Suppressor macrophage (primary cell): Measurements from ENCODE around the gene ATP8A1.

ENCODE experiments used
- DNase-seq, 4 experiments: peaks; one replicate each; pipeline ENCODE4 v3.0.0-alpha.2; 2020 to 2022

Gene ATP8A1

DNA sequence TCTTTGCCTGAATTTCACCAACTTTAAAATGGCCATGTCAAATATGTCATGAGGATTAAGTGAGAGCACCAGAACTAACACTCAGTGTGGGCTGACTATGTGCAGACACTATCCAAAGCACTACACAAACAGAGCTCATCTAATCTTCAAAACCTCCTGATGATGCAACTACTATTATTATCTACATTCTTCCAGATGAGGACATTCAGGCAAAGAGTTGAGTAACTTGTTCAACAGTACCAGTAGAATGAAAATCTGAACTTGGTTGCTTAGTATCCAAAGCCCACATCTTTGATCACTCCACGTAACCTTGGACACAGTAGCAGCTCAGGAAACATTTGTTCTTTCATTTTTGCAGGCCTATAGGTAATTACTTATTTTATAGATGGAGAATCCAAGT lies 90.1 kb downstream of the ATP8A1 start:
- no peak for DNase-seq

DNA sequence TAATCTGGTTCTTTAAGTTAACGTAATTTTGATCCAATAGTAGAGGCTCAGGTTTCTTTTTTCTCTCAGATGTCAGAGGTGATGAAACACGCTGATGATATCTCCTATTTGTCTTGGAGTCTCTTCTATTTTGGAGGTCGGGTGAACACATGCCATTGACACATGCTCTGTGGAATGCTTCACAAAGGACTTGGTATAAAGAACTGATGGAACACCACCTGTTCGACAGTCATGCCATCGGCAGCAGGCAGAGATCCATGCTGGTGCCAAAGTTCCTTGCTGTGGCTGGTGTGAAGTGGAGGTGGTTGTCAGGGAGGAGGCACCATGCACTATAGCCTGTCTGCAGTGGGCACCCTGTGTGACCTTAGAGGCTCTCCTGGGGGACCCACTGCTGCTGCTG lies 94.9 kb downstream of the ATP8A1 start:
- no peak for DNase-seq

DNA sequence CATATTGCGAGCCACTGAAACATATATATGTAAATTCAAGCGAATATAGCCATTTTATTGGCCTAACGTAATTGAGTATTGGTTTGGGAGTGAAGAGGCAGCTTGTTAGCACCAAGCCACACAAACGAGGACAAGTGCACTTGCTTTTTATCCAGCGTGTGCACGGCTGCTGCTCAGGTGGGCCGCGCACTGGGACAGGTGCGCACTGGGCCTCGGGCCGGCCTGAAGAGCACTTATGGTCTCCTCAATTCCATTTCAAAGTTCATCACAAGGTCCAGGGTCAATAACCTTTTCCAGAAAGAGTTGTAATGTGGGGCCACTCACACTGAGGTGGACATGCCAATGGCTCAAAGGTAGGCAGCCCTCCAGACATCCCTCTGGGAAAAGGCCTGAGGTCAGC lies 95.9 kb downstream of the ATP8A1 start:
- no peak for DNase-seq

GRCh38 chr4:42560467-42560861 lies 96.4 kb downstream of the ATP8A1 start:
- no peak for DNase-seq

GRCh38 chr4:42558156-42558555 lies 98.7 kb downstream of the ATP8A1 start:
- DNase-seq, result no peak

DNA sequence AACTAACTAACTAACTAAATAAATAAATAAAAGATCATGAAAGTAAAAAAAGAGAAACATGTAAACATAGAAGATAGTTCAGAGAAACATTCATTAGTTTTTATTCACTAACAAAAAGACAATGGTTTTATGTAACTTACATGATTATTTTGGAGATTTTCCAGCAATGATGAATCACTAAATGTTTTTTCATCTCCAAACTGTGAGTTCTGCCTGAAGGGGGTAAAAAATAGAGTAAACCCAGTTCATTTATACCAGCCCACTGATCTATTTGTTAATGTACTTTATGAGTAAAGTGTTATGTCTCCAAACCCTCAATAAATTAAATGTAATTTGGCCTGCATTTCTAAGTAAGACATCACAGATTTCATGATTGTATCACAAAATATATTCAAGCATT lies 101.1 kb downstream of the ATP8A1 start:
- no peak for DNase-seq

DNA sequence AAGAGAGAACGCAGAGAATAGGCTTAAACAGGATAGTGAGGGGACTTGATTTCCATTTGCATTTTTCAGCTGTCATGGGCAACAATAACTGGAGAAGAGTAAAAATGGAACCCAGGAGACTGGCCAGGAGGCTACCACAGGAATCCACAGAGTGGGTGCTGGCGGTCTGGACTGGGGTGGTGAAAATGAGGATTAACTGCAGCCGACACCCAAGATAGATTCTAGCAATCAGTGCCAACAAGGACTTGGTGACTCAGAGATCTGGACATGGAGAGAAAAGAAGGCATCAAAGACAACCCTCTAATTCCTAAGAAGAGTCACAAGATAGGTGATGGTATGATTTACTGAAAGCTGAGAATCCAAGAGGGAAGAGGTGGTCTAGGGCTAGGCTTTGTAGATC lies 102.8 kb downstream of the ATP8A1 start:
- no peak for DNase-seq

GRCh38 chr4:42549896-42550295 lies 107.0 kb downstream of the ATP8A1 start:
- no peak for DNase-seq

GRCh38 chr4:42547805-42548204 lies 109.1 kb downstream of the ATP8A1 start:
- DNase-seq, result no peak

- DNase-seq, result no peak
These were observed 113.1 kb downstream of the ATP8A1 start for GRCh38 chr4:42543762-42544161.

GRCh38 chr4:42543126-42543525 lies 113.8 kb downstream of the ATP8A1 start:
- DNase-seq, result no peak

- no peak for DNase-seq
These were observed 115.3 kb downstream of the ATP8A1 start for GRCh38 chr4:42541647-42542046.

DNA sequence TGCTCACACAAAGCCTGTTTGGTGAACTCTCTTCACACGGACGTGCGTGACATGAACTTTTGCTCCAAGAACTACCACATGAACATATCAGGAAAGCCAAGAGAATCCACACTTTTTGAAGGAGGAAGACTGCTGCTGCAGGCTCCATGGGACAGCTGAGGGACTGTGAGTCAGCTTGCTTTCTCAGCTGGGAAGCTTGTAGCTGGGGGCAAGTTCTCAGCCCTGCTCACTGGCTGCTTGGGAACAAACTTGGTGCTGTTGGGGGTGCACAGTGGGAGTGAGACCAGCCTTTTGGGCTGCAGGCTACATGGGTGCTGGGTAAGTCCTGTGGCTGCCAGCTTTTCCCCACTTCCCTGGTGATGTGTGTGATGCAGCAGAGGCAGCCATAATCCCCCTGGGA lies 123.9 kb downstream of the ATP8A1 start:
- DNase-seq, result no peak

GRCh38 chr4:42531341-42532030 lies 125.4 kb downstream of the ATP8A1 start:
- peak; percentile 14 to 75 (median 48) for DNase-seq

DNA sequence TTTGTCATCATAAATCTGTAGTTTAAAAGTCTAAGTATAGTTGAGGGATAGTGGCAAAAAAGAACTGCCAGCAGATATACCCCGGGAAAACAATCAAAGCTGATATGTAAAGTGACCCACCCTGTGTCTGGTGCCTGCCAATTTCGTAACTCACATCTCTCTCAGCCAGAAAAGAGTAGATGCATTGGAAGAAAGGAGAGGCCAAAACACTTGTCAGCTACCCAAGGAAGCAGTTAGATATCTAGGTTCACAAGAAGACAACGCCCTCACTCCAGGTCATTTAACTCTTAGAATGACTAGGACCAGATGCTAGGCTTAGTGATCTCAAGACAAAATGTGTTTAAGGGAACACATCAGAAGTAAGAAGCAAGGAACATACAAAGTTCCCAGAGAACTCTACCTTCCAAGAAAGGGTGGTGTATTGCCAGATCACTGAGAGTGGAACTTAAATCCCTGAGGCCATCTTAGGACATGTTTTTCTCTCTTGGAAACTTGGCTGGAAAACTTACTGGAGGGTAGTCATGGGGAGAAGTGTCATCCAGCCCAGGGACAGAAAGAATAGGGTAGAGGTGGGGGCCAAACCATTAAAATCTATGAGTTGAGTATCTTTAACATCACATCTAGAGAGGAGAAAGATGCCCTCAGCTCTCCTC lies 133.7 kb downstream of the ATP8A1 start:
- DNase-seq, result no peak

DNA sequence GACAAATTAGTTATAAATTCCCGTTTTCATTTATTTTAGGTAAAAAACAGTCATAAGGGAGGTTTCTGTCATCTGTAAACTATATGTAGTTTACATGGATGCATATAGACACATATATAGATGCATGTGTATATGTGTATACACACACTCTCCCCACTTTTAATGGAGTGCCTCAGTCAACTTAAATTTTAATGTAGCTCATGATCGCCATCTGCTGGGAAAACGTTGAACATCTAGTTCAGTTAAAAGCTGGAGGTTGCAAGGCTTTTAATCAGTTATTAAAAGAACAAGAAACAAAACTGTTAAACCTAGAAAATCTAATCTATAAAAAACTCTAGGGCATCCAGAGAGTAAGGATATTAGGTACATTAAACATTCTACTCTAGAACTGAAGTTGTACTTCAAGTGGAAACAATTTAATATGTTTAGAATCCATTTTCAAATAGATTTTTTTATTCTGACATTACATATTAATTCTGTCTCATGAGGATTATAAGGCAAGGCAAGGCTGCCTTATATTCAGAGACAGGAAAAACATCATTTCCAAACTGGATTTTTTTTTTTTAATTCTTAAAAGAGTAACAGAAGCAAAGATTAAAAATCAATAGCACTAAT lies 137.0 kb downstream of the ATP8A1 start:
- DNase-seq, result peak; percentile 64 to 78 (median 70)

GRCh38 chr4:42515156-42515884 lies 141.6 kb downstream of the ATP8A1 start:
- DNase-seq, result no peak

DNA sequence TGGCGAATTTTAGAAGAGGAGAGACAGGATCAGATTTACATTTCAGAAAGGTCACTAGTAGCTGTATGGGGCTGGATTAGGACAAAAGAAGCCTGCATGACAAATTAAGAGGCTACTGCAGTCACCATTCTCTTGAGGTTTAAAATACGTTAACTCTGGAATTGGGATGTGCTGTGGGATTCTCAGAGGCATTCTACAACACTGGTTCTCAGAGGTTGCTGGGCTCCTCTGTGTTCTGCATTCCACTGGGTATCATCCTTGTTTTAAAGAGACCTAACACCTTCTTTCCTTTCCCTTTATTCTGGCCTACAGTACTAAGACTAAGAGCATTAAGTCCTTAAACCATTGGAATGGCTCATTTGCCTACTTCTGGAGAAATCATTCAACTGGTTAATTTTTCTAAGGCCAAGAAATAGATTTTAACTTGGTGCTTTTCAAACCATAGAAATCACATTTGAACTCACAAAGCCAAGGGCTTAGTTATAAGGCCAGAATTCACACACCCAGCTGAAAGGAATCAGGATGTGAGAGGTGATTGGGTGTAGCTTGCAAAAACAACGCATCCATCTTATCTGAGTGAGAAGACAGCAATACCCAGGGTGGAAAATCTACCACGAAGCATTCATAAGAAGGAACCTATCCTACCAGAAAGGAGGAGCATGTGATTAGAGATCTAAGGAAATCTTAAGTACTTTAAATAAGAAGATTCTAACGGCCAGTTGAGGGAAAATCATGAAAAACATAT lies 143.0 kb downstream of the ATP8A1 start:
- no peak for DNase-seq

DNA sequence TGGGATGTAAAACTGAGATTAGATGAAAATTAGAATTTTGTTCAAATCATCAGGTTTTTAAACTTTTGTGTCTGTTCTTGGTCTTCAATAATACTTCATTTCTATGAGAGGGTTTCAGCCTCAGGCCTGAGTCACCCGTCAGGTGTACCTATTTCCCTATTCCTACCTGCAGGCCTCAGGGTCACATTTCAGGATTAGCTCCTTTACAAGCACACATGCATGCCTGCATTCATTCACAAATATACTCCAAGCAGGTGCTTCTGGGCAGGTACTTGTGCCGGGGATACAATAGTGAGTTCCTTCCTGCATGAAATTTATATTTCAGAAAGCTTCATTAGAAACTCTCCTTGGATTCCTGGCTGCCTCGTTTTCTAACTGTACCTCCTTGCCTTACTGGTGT lies 144.7 kb downstream of the ATP8A1 start:
- no peak for DNase-seq

GRCh38 chr4:42510225-42510624 lies 146.7 kb downstream of the ATP8A1 start:
- no peak for DNase-seq

- no peak for DNase-seq
These were observed 155.1 kb downstream of the ATP8A1 start for GRCh38 chr4:42501624-42502401.

GRCh38 chr4:42498040-42498439 lies 158.9 kb downstream of the ATP8A1 start:
- no peak for DNase-seq
